ENCODE results near the gene BECN2. TPM values are rescaled to one million over a fixed set of nuclear protein-coding genes. Genes with fewer than 3 reads are reported as not detected.

Gene BECN2
- total RNA-seq, 1 experiment from 2014 or later: not detected

DNA sequence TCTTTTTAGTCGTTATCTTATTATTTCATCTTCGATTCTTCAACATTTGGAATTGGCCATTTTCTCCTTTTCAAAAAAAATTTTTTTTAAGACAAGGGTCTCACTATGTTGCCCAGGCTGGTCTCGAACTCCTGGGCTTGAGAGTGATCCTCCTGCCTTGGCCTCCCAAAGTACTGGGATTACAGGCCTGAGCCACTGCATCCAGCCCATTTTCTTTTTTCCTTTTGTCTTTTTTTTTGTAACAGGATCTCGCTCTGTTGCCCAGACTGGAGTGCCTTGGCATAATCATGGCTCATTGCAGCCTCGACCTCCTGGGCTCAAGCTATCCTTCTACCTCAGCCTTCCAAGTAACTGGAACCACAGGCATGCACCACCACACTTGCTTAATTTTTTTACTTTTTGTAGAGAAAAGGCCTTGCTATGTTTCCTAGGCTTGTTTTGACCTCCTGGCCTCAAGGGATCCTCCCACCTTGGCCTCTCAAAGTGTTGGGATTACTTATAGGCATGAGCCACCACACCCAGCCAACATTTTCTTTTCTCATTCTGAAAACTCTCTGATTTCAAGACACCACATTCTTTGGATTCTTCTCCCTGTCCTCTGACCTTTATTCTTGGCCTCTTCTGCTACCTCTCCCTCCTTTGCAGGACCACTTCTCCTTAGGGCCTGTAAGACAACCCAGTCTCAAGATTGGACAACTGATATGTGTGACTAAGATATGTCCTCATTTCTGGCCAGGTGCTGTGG is 47.4 kb downstream of the BECN2 start:
- no peaks in the 10 kb centered on the region for H3K79me2 ChIP-seq (ENCODE audit: insufficient read depth, low read length)
- no peaks in the 10 kb centered on the region; the same call in 1 of the 2 replicates for H3K4me1 ChIP-seq (ENCODE audit: insufficient read depth, low read length)
- no peak overlapping the region for H4K5ac ChIP-seq (ENCODE audit: insufficient read length, low read depth, low read length)
- H4K20me1 ChIP-seq (ENCODE audit: control insufficient read depth, insufficient read depth, insufficient read length): no peaks in the 10 kb centered on the region
- H3T11ph ChIP-seq (ENCODE audit: low read length): no peak overlapping the region
- H3K4me2 ChIP-seq (ENCODE audit: insufficient read depth, insufficient read length, low read length): no peak overlapping the region
- no peak overlapping the region for H3K56ac ChIP-seq (ENCODE audit: insufficient read length, low read depth, low read length)
- Mint-ChIP-seq H3K36me3 (ENCODE audit: insufficient read depth in 1 of 3, low read depth in 3 of 3) (no peaks in the 10 kb centered on the region; a peak in 1 of 7 replicates), H3K27me3 (ENCODE audit: low read depth) (no peaks in the 10 kb centered on the region), H3K4me1 (peaks cover 26 to 28% of the 10 kb centered on the region in 2 experiments), H3K4me3 (no peak overlapping the region; a peak in 1 of 5 replicates), H3K9me3 (no peaks in the 10 kb centered on the region), H3K27ac (peak overlapping the region in 1 of 3 experiments; percentile 33; a peak in 3 of 7 replicates)
- H2BK5ac ChIP-seq (ENCODE audit: insufficient read length, low read length): no peak overlapping the region
- H3K79me1 ChIP-seq (ENCODE audit: insufficient read depth, low read depth, low read length, poor library complexity, severe bottlenecking): no peaks in the 10 kb centered on the region
- H3K4ac ChIP-seq (ENCODE audit: low read depth, low read length): no peak overlapping the region
- no peak overlapping the region for H3K14ac ChIP-seq (ENCODE audit: insufficient read depth, low read length)
- no peak overlapping the region for H2AK5ac ChIP-seq (ENCODE audit: insufficient read length, low read length)
- H3K18ac ChIP-seq (ENCODE audit: insufficient read length, low read depth, low read length): no peak overlapping the region
- no peak overlapping the region for H2BK15ac ChIP-seq (ENCODE audit: low read depth, low read length)
- no peak overlapping the region for H4K8ac ChIP-seq (replicated peaks; ENCODE audit: insufficient read length, low read depth, low read length)
- H2BK12ac ChIP-seq (ENCODE audit: insufficient read length, low read depth, low read length): no peak overlapping the region
- no peak overlapping the region for H4K91ac ChIP-seq (ENCODE audit: insufficient read length, low read depth, low read length)
- no CpG with 5 or more reads among the region's 5 CpGs for WGBS (ENCODE audit: extremely low coverage, insufficient read length, low lambda C conversion rate)
- DNase-seq: no peak
- no peak overlapping the region for H2BK120ac ChIP-seq (ENCODE audit: low read depth, low read length, poor library complexity, severe bottlenecking)
- H3K9ac ChIP-seq (ENCODE audit: extremely low read depth, insufficient read length, low read length): no peak overlapping the region
- H2BK20ac ChIP-seq (ENCODE audit: low read depth, low read length, poor library complexity, severe bottlenecking): no peak overlapping the region
- no peak overlapping the region for H2AFZ ChIP-seq (ENCODE audit: low read length)
- H3K9me3 ChIP-seq (ENCODE audit: control insufficient read depth, low read depth, low read length): no peaks in the 10 kb centered on the region
- H3K27ac ChIP-seq (ENCODE audit: insufficient read length, low read depth, low read length): no peak overlapping the region
- H3K27me3 ChIP-seq (ENCODE audit: insufficient read depth, low read length): no peaks in the 10 kb centered on the region
- H3K23ac ChIP-seq (ENCODE audit: insufficient read length, low read depth, low read length): no peak overlapping the region
- TF ChIP-seq, protein P1, sequence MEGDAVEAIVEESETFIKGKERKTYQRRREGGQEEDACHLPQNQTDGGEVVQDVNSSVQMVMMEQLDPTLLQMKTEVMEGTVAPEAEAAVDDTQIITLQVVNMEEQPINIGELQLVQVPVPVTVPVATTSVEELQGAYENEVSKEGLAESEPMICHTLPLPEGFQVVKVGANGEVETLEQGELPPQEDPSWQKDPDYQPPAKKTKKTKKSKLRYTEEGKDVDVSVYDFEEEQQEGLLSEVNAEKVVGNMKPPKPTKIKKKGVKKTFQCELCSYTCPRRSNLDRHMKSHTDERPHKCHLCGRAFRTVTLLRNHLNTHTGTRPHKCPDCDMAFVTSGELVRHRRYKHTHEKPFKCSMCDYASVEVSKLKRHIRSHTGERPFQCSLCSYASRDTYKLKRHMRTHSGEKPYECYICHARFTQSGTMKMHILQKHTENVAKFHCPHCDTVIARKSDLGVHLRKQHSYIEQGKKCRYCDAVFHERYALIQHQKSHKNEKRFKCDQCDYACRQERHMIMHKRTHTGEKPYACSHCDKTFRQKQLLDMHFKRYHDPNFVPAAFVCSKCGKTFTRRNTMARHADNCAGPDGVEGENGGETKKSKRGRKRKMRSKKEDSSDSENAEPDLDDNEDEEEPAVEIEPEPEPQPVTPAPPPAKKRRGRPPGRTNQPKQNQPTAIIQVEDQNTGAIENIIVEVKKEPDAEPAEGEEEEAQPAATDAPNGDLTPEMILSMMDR (conservative IDR thresholded peaks at IDR 0.05): no peak
- no peaks in the 10 kb centered on the region for H3K23me2 ChIP-seq (ENCODE audit: insufficient read length, low read depth, low read length, poor library complexity, severe bottlenecking)

All from H9 (cell line).